ENCODE measurements around the gene UBE2B. TPM values are rescaled to one million over a fixed set of nuclear protein-coding genes. Genes with fewer than 3 reads are reported as not detected.
"Not testable (repeated sequence)": the region's sequence is repeated elsewhere in the genome, so short reads cannot be mapped to it uniquely, and the experiment has no call there.

Gene UBE2B
- polyA plus RNA-seq, 1 donor from 2014 or later: 128 TPM

- Histone ChIP-seq H4K20me1 (ENCODE audit: insufficient read depth) (no peaks in the 10 kb centered on the region), H3K36me3 (ENCODE audit: insufficient read depth, low read length) (no peaks in the 10 kb centered on the region), H3K27ac (ENCODE audit: low read length) (no peak overlapping the region), H3K9me2 (ENCODE audit: insufficient read depth, low read length) (no peaks in the 10 kb centered on the region), H3K27me3 (ENCODE audit: insufficient read depth, low read depth, low read length) (no peaks in the 10 kb centered on the region), H3K4me3 (ENCODE audit: low read length) (no peak overlapping the region), H2AFZ (ENCODE audit: low read depth, low read length) (no peak overlapping the region), H3K9me3 (ENCODE audit: low read length) (peaks cover 13% of the 10 kb centered on the region), H3K79me2 (replicated peaks; ENCODE audit: insufficient read depth, low read length) (no peaks in the 10 kb centered on the region), H3K4me2 (ENCODE audit: low read length) (no peak overlapping the region), H3K9ac (ENCODE audit: low read length) (no peak overlapping the region), H3F3A (ENCODE audit: insufficient read depth, low read length, poor library complexity, severe bottlenecking) (no peaks in the 10 kb centered on the region)
- no peak for TF ChIP-seq MXI1 (conservative IDR thresholded peaks at IDR 0.05; ENCODE audit: poor library complexity, severe bottlenecking)
- no peak for TF ChIP-seq SMC3 (conservative IDR thresholded peaks at IDR 0.05; ENCODE audit: poor library complexity)
- no peak for TF ChIP-seq REST (IDR thresholded peaks at IDR 0.05; ENCODE audit: borderline replicate concordance)
- no peak for TF ChIP-seq CTCF (IDR thresholded peaks at IDR 0.05; ENCODE audit: poor library complexity, severe bottlenecking)
- TF ChIP-seq EP300 (conservative IDR thresholded peaks at IDR 0.05; ENCODE audit: poor library complexity, severe bottlenecking): no peak
- no peak for TF ChIP-seq EZH2 (IDR thresholded peaks at IDR 0.05; ENCODE audit: borderline replicate concordance, insufficient read depth, low read length, poor library complexity, severe bottlenecking)
- TF ChIP-seq TAF1 (IDR thresholded peaks at IDR 0.05; ENCODE audit: low read depth): no peak
- TF ChIP-seq POLR2AphosphoS5 (IDR thresholded peaks at IDR 0.05): no peak
- no peak for TF ChIP-seq RAD21 (conservative IDR thresholded peaks at IDR 0.05)
Measured at GRCh38 chr5:134328619-134329018, 42.8 kb upstream of the UBE2B start.

GRCh38 chr5:134336833-134337232 lies 34.5 kb upstream of the UBE2B start:
- H3K9ac ChIP-seq (ENCODE audit: low read length); H3K4me3 ChIP-seq (ENCODE audit: low read length); H2AFZ ChIP-seq (ENCODE audit: low read depth, low read length); H4K20me1 ChIP-seq (ENCODE audit: insufficient read depth); H3K27me3 ChIP-seq (ENCODE audit: insufficient read depth, low read depth, low read length); H3K4me2 ChIP-seq (ENCODE audit: low read length); H3K9me2 ChIP-seq (ENCODE audit: insufficient read depth, low read length); H3K27ac ChIP-seq (ENCODE audit: low read length); H3K36me3 ChIP-seq (ENCODE audit: insufficient read depth, low read length); H3K9me3 ChIP-seq (ENCODE audit: low read length); H3F3A ChIP-seq (ENCODE audit: insufficient read depth, low read length, poor library complexity, severe bottlenecking); H3K79me2 ChIP-seq (replicated peaks; ENCODE audit: insufficient read depth, low read length): not testable (repeated sequence)

GRCh38 chr5:134343500-134343899 lies 27.9 kb upstream of the UBE2B start:
- H3K9ac ChIP-seq (ENCODE audit: low read length); H3K4me3 ChIP-seq (ENCODE audit: low read length); H3K36me3 ChIP-seq (ENCODE audit: insufficient read depth, low read length); H3F3A ChIP-seq (ENCODE audit: insufficient read depth, low read length, poor library complexity, severe bottlenecking); H3K79me2 ChIP-seq (replicated peaks; ENCODE audit: insufficient read depth, low read length); H4K20me1 ChIP-seq (ENCODE audit: insufficient read depth); H3K27ac ChIP-seq (ENCODE audit: low read length); H3K9me2 ChIP-seq (ENCODE audit: insufficient read depth, low read length); H3K27me3 ChIP-seq (ENCODE audit: insufficient read depth, low read depth, low read length); H3K4me2 ChIP-seq (ENCODE audit: low read length); H3K9me3 ChIP-seq (ENCODE audit: low read length); H2AFZ ChIP-seq (ENCODE audit: low read depth, low read length): not testable (repeated sequence)

GRCh38 chr5:134345476-134345875 lies 25.9 kb upstream of the UBE2B start:
- not testable (repeated sequence) for H3F3A ChIP-seq (ENCODE audit: insufficient read depth, low read length, poor library complexity, severe bottlenecking); H3K79me2 ChIP-seq (replicated peaks; ENCODE audit: insufficient read depth, low read length); H2AFZ ChIP-seq (ENCODE audit: low read depth, low read length); H3K27ac ChIP-seq (ENCODE audit: low read length); H3K36me3 ChIP-seq (ENCODE audit: insufficient read depth, low read length); H3K9ac ChIP-seq (ENCODE audit: low read length); H3K9me2 ChIP-seq (ENCODE audit: insufficient read depth, low read length); H3K27me3 ChIP-seq (ENCODE audit: insufficient read depth, low read depth, low read length); H3K4me2 ChIP-seq (ENCODE audit: low read length); H4K20me1 ChIP-seq (ENCODE audit: insufficient read depth); H3K4me3 ChIP-seq (ENCODE audit: low read length); H3K9me3 ChIP-seq (ENCODE audit: low read length)
